NCI-H774 (cell line): ENCODE data around the gene TMEM200A.

Source experiments
- DNase-seq: peaks from one replicate; lab custom pipeline; 2025; lab: John Stamatoyannopoulos, UW

TMEM200A gene

GRCh38 chr6:130489514-130489913, 123.7 kb downstream of the TMEM200A start:
- no peak for DNase-seq
